ENCODE measurements around the gene VPS16. TPM values are rescaled to one million over a fixed set of nuclear protein-coding genes. Genes with fewer than 3 reads are reported as not detected.

Gene VPS16
- total RNA-seq, 4 donors from 2014 or later, result 26.7 to 44.9 (median 43.4) TPM

GRCh38 chr20:2858591-2858990, 18.0 kb downstream of the VPS16 start:
- peaks cover 15 to 19% of the 10 kb centered on the region in 2 donors for H3K36me3 ChIP-seq
- DNase-seq, result no peak
- 50 to 53% methylated on average over 2 of the region's 2 CpGs for WGBS, 2 donors
- TF ChIP-seq CTCF (IDR thresholded peaks at IDR 0.05) (no peak), POLR2A (IDR thresholded peaks at IDR 0.05) (no peak)
- peaks cover 5 to 18% of the 10 kb centered on the region in 2 donors for H3K4me1 ChIP-seq
- H3K4me3 ChIP-seq (replicated peaks in 1 of 3), result no peak overlapping the region
- H3K9me3 ChIP-seq, result no peaks in the 10 kb centered on the region
- H3K27me3 ChIP-seq, result no peaks in the 10 kb centered on the region
- intact Hi-C loops (cut with DNase I), result no loop called here
- H3K27ac ChIP-seq, result no peak overlapping the region

GRCh38 chr20:2859330-2860121, 19.0 kb downstream of the VPS16 start:
- Histone ChIP-seq H3K27ac (no peak overlapping the region), H3K27me3 (no peaks in the 10 kb centered on the region), H3K36me3 (peaks cover 21 to 26% of the 10 kb centered on the region in 2 donors), H3K9me3 (no peaks in the 10 kb centered on the region), H3K4me1 (peaks cover 5 to 18% of the 10 kb centered on the region in 2 donors), H3K4me3 (replicated peaks in 1 of 3) (no peak overlapping the region)
- DNase-seq, result peak; percentile 72 to 74
- TF ChIP-seq CTCF (IDR thresholded peaks at IDR 0.05), result no peak
- no peak for TF ChIP-seq POLR2A (IDR thresholded peaks at IDR 0.05)
- intact Hi-C loops (cut with DNase I), result loop anchor here (5.0 kb wide), 1 partner anchor 138 kb away; no protein-coding TSS in a partner anchor
- 73 to 76% methylated on average over 4 of the region's 4 CpGs for WGBS, 2 donors

GRCh38 chr20:2864626-2865025, 24.1 kb downstream of the VPS16 start:
- no peak for TF ChIP-seq POLR2A (IDR thresholded peaks at IDR 0.05)
- no peak for TF ChIP-seq CTCF (IDR thresholded peaks at IDR 0.05)
- Histone ChIP-seq H3K4me3 (replicated peaks in 1 of 3) (no peak overlapping the region), H3K4me1 (no peaks in the 10 kb centered on the region), H3K27me3 (no peaks in the 10 kb centered on the region), H3K36me3 (peaks cover 45% of the 10 kb centered on the region in 2 donors), H3K27ac (no peak overlapping the region), H3K9me3 (no peaks in the 10 kb centered on the region)
- intact Hi-C loops (cut with DNase I), result loop anchor here (5.0 kb wide), 1 partner anchor 133 kb away; no protein-coding TSS in a partner anchor
- WGBS, 2 donors, result 94 to 95% methylated on average over 12 of the region's 12 CpGs
- DNase-seq, result no peak

GRCh38 chr20:2865101-2865500, 24.6 kb downstream of the VPS16 start:
- Histone ChIP-seq H3K27ac (no peak overlapping the region), H3K36me3 (peaks cover 45% of the 10 kb centered on the region in 2 donors), H3K9me3 (no peaks in the 10 kb centered on the region), H3K4me3 (replicated peaks in 1 of 3) (no peak overlapping the region), H3K27me3 (no peaks in the 10 kb centered on the region), H3K4me1 (no peaks in the 10 kb centered on the region)
- 98 to 100% methylated on average over 9 to 10 of the region's 10 CpGs for WGBS, 2 donors
- no peak for TF ChIP-seq POLR2A (IDR thresholded peaks at IDR 0.05)
- no peak for TF ChIP-seq CTCF (IDR thresholded peaks at IDR 0.05)
- intact Hi-C loops (cut with DNase I), result no loop called here
- no peak for DNase-seq

DNA sequence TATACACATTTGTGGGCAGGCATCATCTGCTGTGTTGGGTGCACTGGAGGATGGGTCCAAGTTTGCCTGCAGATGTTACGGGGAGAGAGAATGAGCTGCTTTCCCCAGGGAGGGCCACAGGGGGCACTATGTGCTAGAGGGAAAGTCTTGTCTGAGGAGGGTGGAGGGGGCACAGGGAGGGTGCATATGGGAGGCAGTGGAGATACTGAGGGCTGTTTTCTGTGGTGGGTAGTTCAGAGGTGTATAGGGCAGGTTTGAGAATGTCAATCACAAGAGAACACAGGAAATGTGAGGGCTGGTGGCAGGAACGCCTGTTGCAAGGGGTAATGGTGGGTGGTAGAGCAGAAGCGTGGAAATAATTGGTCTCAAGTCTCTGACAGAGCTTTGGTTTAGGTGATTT, 25.1 kb downstream of the VPS16 start:
- TF ChIP-seq POLR2A (IDR thresholded peaks at IDR 0.05) (no peak), CTCF (IDR thresholded peaks at IDR 0.05) (no peak)
- H3K27me3 ChIP-seq, result no peaks in the 10 kb centered on the region
- 94 to 99% methylated on average over 3 of the region's 3 CpGs for WGBS, 2 donors
- DNase-seq, result no peak
- no peaks in the 10 kb centered on the region for H3K4me1 ChIP-seq
- H3K4me3 ChIP-seq (replicated peaks in 1 of 3), result no peak overlapping the region
- H3K36me3 ChIP-seq, result peaks cover 43 to 44% of the 10 kb centered on the region in 2 donors
- intact Hi-C loops (cut with DNase I), result no loop called here
- H3K9me3 ChIP-seq, result no peaks in the 10 kb centered on the region
- H3K27ac ChIP-seq, result no peak overlapping the region
